NCI-H524 treated with DMSO at 0.1 percent for 48 hours (cell line): ENCODE measurements around the gene CDC42BPB.

Source experiments
- DNase-seq: peaks from one replicate; lab custom pipeline; 2025; lab: John Stamatoyannopoulos, UW

The CDC42BPB gene

DNA sequence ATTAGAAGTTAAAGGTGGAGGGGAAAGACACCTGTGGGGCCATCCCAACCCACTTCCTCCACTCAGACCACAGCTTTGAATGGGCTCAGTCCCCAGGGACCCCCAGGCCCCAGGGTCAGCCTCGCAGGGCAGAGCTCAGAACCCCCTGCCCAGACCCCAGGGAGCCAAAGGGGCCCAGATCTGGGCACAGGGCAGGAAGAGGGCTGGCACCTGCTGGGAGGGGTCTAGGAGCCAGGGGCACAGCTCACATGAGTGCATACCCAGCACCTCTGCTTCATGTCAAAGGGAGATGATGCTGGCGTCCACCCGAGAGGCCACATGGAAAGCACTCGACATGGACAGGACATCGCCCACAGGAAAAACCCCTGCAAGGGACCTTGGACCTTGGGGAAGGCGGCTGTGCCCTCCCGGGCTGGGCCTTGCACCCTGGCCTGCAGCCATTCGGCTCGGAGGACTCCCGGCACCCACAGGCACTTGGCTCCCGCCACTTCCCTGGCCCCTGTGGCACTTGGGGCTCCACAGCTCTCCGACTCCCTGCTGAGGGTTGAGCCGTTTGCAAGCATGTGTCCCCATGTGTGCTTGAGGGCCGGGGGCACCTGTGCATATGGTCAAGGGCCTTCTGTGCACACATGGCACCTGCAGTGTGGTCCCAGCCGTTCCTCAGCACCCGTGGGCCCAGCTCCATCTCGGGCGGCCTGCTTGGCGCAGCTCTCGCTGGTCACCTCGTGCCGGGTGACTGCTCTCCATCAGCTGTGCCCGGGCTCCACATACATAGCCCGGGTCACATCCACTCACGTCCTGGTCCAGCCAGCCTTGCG, 142.7 kb downstream of the CDC42BPB start:
- no peak for DNase-seq

- no peak for DNase-seq
Measured at GRCh38 chr14:102913341-102914211, 143.8 kb downstream of the CDC42BPB start.

GRCh38 chr14:102911991-102912761, 145.2 kb downstream of the CDC42BPB start:
- DNase-seq, result no peak

GRCh38 chr14:102911541-102911951, 145.8 kb downstream of the CDC42BPB start:
- no peak for DNase-seq

GRCh38 chr14:102910442-102910841, 146.9 kb downstream of the CDC42BPB start:
- DNase-seq, result no peak

- DNase-seq, result no peak
Measured at GRCh38 chr14:102909911-102910310, 147.4 kb downstream of the CDC42BPB start.

DNA sequence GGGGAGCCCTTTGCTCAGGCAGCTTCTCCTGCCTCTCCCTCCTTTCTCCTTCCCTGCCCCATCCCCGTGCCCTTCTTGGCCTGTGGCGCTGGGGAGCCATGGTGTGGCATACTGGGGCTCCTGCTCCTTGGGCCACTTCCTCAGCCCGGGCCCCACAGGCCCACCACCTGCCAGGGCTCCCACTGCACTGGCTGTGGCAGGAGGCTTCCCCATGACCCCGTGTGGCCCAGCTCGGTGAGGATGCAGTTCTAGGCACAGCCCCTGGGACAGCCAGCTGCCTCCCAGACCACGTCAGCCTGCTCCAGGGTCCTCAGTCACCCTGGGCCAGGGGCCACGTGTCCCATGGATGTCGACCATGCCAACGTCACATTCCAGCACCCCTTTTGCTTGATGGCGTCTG, 147.9 kb downstream of the CDC42BPB start:
- DNase-seq, result no peak

GRCh38 chr14:102908766-102909455, 148.4 kb downstream of the CDC42BPB start:
- no peak for DNase-seq

- DNase-seq, result no peak
Measured at GRCh38 chr14:102907980-102908730, 149.2 kb downstream of the CDC42BPB start.

DNA sequence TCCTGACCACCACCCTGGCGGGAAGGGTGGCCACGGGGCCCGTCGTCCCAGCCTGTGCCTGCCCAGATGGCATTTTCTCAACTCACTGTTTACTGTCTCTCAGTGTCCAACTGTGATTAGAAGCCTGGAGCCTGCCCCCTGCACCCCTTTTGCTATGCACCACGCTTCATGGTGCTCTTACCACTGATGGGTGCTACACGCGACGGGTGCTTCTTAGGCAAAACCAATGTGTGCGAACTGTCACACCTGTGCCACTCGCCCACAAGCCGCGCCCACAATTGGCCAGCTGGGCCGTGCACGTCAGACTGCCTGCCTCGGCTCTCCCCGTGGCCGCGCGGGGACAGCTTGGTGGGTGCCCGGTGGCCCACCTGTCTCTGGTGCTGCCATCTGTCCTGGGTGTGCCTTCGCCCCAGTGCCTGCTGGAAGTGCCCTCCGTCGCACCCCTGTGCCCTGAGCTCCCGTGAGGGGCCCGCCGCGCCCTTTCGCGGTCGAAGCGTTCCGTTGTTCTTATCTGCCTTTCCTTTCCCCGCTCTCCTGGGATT, 150.0 kb downstream of the CDC42BPB start:
- DNase-seq, result no peak

- no peak for DNase-seq
Measured at GRCh38 chr14:102906616-102907302, 150.6 kb downstream of the CDC42BPB start.

DNA sequence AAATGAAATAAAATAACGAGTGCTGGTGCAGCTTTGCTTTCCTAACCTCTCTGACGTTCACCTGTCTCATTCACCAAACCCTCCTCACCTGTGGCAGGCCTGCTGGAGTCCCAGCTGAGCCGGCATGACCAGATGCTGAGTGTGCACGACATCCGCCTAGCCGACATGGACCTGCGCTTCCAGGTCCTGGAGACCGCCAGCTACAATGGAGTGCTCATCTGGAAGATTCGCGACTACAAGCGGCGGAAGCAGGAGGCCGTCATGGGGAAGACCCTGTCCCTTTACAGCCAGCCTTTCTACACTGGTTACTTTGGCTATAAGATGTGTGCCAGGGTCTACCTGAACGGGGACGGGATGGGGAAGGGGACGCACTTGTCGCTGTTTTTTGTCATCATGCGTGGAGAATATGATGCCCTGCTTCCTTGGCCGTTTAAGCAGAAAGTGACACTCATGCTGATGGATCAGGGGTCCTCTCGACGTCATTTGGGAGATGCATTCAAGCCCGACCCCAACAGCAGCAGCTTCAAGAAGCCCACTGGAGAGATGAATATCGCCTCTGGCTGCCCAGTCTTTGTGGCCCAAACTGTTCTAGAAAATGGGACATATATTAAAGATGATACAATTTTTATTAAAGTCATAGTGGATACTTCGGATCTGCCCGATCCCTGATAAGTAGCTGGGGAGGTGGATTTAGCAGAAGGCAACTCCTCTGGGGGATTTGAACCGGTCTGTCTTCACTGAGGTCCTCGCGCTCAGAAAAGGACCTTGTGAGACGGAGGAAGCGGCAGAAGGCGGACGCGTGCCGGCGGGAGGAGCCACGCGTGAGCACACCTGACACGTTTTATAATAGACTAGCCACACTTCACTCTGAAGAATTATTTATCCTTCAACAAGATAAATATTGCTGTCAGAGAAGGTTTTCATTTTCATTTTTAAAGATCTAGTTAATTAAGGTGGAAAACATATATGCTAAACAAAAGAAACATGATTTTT, 151.9 kb downstream of the CDC42BPB start:
- no peak for DNase-seq

DNA sequence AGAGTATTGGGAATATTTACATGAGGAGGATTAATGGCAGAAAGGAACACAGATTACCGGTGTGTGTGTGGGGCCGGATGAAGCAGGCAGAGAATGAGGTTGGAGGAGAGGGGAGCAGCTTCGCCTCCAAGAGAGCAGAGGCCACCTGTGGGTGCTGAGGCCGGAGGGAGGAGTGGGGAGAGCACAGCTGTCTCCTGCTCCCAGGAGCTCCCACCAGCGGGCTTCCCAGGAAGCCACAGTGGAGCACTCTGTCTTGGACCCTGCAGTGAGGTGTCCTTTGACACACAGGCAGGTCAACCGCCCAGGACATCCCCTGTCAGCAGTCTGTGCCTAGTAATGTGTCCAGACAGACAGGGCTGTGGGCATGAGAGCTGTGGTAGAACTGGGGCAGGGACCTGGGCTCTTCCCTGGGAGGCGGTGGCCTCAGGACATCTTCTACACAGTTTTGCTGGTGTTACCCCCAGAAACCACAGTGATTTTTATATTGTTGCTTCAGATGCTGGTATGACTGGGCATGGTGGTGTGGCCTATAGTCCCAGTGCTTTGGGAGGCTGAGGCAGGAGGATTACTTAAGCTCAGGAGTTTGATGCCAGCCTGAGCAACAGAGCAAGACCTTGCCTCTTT, 153.3 kb downstream of the CDC42BPB start:
- no peak for DNase-seq

GRCh38 chr14:102903248-102903888, 154.0 kb downstream of the CDC42BPB start:
- DNase-seq, result no peak

DNA sequence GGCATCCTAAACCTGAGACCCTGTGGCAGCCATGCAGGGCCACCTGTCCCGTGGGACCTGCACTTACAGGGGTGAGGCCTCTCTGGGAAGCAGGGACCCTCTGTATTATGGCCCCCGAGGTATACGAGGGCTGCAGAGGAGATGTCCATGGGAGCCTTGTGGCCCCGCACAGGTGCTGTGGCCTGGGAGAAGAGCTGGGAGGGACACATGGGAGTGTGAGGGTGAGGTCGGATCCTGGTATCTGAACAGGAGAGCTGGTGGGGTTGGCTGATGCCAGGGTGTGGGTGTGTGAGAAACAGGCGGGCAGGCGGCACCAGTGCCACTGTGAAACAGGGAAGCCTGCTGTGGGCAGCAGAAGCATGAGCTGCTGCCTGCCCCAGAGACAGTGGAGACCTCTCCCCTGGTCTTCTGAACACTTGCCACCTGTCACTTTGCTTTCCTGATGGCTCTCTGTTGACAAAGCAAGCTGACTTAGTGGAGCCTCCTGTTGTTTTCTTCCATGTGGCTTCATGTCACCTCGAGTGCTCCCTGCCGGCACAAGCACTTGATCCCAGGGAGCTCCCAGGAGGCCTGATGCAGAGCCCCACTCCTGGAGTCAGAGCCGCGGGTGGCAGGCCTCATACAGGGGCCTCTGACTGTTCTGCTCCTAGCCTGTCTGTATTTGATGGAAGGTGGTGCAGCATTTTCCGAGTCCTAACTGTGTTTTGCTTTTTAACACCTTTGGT, 154.7 kb downstream of the CDC42BPB start:
- no peak for DNase-seq

DNA sequence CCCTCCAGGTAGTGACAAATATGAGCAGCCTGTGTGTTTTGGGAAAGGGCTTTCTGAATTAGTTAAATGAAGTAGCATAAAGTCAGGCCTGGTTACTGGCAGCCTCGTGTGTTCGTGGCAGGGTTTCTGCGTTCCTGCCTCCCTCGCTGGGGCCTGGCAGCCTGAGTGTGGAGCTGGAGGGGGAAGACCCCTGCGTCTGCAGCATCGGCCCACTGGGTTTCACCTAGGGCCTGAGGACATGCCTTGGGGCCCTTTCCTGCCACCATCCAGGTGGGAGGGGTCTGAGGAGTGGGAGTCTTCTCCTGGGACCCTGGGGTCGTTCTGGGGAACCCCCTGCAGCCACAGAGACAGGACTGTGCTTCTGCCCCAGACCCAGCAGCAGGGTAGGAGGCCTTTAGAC, 155.3 kb downstream of the CDC42BPB start:
- no peak for DNase-seq

- no peak for DNase-seq
Measured at GRCh38 chr14:102901633-102902032, 155.7 kb downstream of the CDC42BPB start.
